ENCODE results near the gene SCYGR4. TPM values are rescaled to one million over a fixed set of nuclear protein-coding genes. Genes with fewer than 3 reads are reported as not detected.

The SCYGR4 gene, protein sequence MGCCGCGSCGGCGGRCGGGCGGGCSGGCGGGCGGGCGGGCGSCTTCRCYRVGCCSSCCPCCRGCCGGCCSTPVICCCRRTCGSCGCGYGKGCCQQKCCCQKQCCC
- total RNA-seq: not detected

DNA sequence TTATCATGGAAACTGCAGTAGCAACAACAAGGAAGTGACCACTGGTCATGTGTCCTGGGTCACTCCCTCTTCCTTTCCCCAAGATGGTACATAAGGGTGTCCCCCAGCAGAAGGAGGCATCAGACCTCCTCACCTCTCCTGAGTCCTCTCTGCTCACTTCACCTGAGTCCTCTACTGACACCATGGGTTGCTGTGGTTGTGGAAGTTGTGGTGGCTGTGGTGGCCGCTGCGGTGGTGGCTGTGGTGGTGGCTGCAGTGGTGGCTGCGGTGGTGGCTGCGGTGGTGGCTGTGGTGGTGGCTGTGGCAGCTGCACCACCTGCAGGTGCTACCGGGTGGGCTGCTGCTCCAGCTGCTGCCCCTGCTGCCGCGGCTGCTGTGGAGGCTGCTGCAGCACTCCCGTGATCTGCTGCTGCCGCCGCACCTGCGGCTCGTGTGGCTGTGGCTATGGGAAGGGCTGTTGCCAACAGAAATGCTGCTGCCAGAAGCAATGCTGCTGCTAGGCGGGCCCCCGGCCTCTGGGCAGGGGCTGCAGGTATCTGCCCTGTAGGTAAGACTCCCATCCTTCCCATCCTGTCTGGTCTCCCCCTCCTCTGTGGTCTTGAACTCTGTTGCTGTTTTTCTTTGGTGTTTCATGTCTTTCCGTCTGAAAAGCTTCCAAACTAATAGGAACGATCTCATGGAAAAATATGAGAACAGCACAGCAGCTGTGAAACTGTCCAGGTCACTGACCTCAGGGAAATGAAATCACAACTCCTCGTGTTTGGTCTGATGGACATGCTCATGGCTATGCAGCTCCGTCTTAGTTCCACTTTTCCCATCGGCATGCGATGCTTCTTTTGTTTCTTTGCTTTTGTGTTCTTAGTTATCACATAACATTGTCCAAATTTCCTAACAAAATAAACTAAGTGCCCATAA lies at the start of gene SCYGR4:
Gene SCYGR4 (plus strand): TSS at position 183 of the 915 bp plus-strand sequence. CDS start 0 bp downstream, at position 183.
- WGBS, 2 donors: 66 to 70% methylated on average over 16 to 18 of the region's 20 CpGs
- H3K4me3 ChIP-seq: no peak within 1 kb of the TSS
- H3K27me3 ChIP-seq: no peaks in the 10 kb centered on the region
- peaks cover 0 to 13% (median 0%) of the 10 kb centered on the region in 4 donors for H3K4me1 ChIP-seq
- DNase-seq (ENCODE audit: low spot score in 2 of 2): no peak
- no peaks in the 10 kb centered on the region for H3K36me3 ChIP-seq
- H3K27ac ChIP-seq: no peak within 1 kb of the TSS
- TF ChIP-seq EP300 (IDR thresholded peaks at IDR 0.05): no peak
- TF ChIP-seq, protein P1, sequence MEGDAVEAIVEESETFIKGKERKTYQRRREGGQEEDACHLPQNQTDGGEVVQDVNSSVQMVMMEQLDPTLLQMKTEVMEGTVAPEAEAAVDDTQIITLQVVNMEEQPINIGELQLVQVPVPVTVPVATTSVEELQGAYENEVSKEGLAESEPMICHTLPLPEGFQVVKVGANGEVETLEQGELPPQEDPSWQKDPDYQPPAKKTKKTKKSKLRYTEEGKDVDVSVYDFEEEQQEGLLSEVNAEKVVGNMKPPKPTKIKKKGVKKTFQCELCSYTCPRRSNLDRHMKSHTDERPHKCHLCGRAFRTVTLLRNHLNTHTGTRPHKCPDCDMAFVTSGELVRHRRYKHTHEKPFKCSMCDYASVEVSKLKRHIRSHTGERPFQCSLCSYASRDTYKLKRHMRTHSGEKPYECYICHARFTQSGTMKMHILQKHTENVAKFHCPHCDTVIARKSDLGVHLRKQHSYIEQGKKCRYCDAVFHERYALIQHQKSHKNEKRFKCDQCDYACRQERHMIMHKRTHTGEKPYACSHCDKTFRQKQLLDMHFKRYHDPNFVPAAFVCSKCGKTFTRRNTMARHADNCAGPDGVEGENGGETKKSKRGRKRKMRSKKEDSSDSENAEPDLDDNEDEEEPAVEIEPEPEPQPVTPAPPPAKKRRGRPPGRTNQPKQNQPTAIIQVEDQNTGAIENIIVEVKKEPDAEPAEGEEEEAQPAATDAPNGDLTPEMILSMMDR (IDR thresholded peaks at IDR 0.05): no peak
- no peak for TF ChIP-seq POLR2A (IDR thresholded peaks at IDR 0.05)
- peaks cover 0 to under 1% (median 0%) of the 10 kb centered on the region in 4 donors for H3K9me3 ChIP-seq

DNA sequence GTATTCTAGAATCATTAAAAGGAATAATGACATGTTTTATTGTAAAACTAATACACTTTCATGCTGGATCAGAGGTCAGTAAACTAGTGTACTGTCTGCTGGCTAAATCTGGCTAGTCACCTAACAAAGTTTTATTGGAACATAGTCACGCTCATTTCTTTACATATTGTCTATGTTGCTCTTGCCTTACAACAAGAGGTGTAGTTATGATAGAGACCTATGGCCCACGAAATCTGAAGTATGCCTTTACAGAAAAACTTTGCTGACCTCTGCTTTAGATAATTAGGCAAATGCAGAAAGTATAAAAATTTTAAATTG lies 48.5 kb upstream of the SCYGR4 start:
- H3K4me3 ChIP-seq: no peak overlapping the region
- H3K27me3 ChIP-seq: no peaks in the 10 kb centered on the region
- no peak overlapping the region for H3K27ac ChIP-seq
- TF ChIP-seq POLR2A (IDR thresholded peaks at IDR 0.05) (no peak), EP300 (IDR thresholded peaks at IDR 0.05) (no peak)
- TF ChIP-seq, protein P1 (IDR thresholded peaks at IDR 0.05): no peak
- no peaks in the 10 kb centered on the region for H3K36me3 ChIP-seq
- H3K9me3 ChIP-seq: no peaks in the 10 kb centered on the region
- no peaks in the 10 kb centered on the region for H3K4me1 ChIP-seq
- no peak for DNase-seq (ENCODE audit: low spot score in 2 of 2)
- 86 to 89% methylated on average over 2 of the region's 2 CpGs for WGBS, 2 donors

DNA sequence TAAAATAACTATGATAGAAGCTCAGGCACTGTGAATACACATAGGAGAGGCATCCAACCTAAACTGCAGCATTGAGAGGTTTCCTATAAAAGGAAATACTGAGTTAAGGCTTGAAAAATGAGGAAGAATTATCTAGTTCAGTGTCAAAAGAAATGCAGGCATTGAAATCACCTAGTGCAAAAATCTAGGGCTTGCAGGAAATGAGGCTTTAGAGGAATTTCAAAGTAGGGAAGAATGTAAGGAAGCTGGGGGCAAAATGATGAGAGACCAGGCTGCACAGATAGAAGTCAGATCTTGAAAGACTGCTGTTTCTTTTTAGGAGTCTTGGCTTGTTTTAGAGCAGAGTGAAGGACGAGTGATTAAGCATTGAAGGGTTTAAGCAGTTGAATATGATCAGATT lies 46.7 kb upstream of the SCYGR4 start:
- no peak overlapping the region for H3K4me3 ChIP-seq
- no peaks in the 10 kb centered on the region for H3K36me3 ChIP-seq
- H3K27ac ChIP-seq: no peak overlapping the region
- no peak for DNase-seq (ENCODE audit: low spot score in 2 of 2)
- no peaks in the 10 kb centered on the region for H3K27me3 ChIP-seq
- H3K9me3 ChIP-seq: no peaks in the 10 kb centered on the region
- 33 to 35% methylated on average over 1 of the region's 1 CpG for WGBS, 2 donors
- TF ChIP-seq EP300 (IDR thresholded peaks at IDR 0.05) (no peak), POLR2A (IDR thresholded peaks at IDR 0.05) (no peak)
- TF ChIP-seq, protein P1 (IDR thresholded peaks at IDR 0.05): no peak
- H3K4me1 ChIP-seq: no peaks in the 10 kb centered on the region

DNA sequence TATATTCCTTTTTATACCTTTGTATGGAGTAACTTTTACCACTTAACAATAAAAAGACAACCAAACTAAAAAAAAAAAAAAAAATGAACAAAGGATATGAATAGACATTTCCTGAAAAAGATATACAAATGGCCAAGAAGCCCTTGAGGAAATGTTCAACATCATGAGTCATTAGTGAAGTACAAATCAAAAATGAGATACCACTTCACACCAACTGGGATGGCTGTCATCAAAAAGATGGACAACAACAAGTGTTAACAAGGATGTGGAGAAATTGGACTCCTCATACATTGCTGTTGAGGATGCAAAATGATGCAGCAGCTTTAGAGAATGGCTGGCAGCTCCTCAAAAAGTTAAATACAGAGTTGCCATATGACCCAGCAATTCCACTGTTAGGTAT lies 41.2 kb upstream of the SCYGR4 start:
- DNase-seq (ENCODE audit: low spot score in 2 of 2): no peak
- TF ChIP-seq POLR2A (IDR thresholded peaks at IDR 0.05): no peak
- no peak for TF ChIP-seq EP300 (IDR thresholded peaks at IDR 0.05)
- TF ChIP-seq, protein P1 (IDR thresholded peaks at IDR 0.05): no peak

DNA sequence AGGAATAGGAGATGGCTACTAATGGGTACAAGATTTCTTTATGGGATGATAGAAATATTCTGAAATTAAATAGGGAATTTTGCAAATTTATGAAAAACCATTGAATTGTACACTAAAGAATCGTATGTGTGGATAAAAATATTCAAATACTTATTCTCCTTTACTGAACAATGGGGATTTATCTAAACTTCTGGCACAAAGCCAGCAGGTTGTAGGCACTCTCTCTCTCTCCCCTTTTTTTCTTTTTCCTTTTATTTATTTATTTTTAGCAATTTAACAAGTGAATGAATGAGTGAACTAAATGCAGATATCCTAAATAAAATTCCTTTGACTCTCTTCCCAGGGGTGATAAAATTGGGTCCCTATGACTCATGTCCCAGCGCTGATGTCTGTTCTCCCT lies 40.5 kb upstream of the SCYGR4 start:
- Histone ChIP-seq H3K4me1 (no peaks in the 10 kb centered on the region), H3K27me3 (no peaks in the 10 kb centered on the region), H3K27ac (no peak overlapping the region), H3K4me3 (no peak overlapping the region), H3K9me3 (no peaks in the 10 kb centered on the region), H3K36me3 (no peaks in the 10 kb centered on the region)
- no peak for DNase-seq (ENCODE audit: low spot score in 2 of 2)
- 50 to 53% methylated on average over 2 of the region's 2 CpGs for WGBS, 2 donors
- TF ChIP-seq, protein P1 (IDR thresholded peaks at IDR 0.05): no peak
- no peak for TF ChIP-seq POLR2A (IDR thresholded peaks at IDR 0.05)
- no peak for TF ChIP-seq EP300 (IDR thresholded peaks at IDR 0.05)

More for the DNA sequence above, 41.2 kb upstream of the SCYGR4 start:
- H3K4me3 ChIP-seq: no peak overlapping the region
- no peaks in the 10 kb centered on the region for H3K4me1 ChIP-seq
- no peaks in the 10 kb centered on the region for H3K9me3 ChIP-seq
- H3K27ac ChIP-seq: no peak overlapping the region
- H3K36me3 ChIP-seq: no peaks in the 10 kb centered on the region
- no peaks in the 10 kb centered on the region for H3K27me3 ChIP-seq

Data from tibial nerve (tissue), 4 donors.